ENCODE measurements around the gene GDPD5. TPM values are rescaled to one million over a fixed set of nuclear protein-coding genes. Genes with fewer than 3 reads are reported as not detected.

GDPD5 gene
- total and polyA plus RNA-seq, 2 donors (not counting 3 experiments of a cell fraction or from before 2014, with no cell fraction given) = 60.2 to 79.2 TPM

GRCh38 chr11:75482931-75483469, 42.7 kb downstream of the GDPD5 start:
- H3K9me3 ChIP-seq (replicated peaks; ENCODE audit: control insufficient read depth, insufficient read depth, low read length) = no peaks in the 10 kb centered on the region
- intact Hi-C loops (cut with micrococcal nuclease) = no loop called here
- FAIRE-seq (no peak), DNase-seq (ENCODE audit: low read depth, low spot score) (no peak)
- no peaks in the 10 kb centered on the region for H3K36me3 ChIP-seq (ENCODE audit: control insufficient read depth in 2 of 2, extremely low read depth in 1 of 2, insufficient read depth in 2 of 2, low read length in 2 of 2)
- no peak overlapping the region for H3K4me3 ChIP-seq (replicated peaks in 1 of 3; ENCODE audit: insufficient read depth in 1 of 3, low read depth in 1 of 3, low read length in 3 of 3)
- no peak overlapping the region for H3K9ac ChIP-seq (replicated peaks; ENCODE audit: extremely low read depth, insufficient read depth, low read length)
- TF ChIP-seq POLR2A (IDR thresholded peaks at IDR 0.05; ENCODE audit: low read depth, low read length) = no peak
- TF ChIP-seq CTCF (IDR thresholded peaks at IDR 0.05; ENCODE audit: extremely low read depth in 1 of 2, insufficient read depth in 1 of 2, low read depth in 1 of 2, low read length in 2 of 2) = no peak
- no peak for TF ChIP-seq FOS (IDR thresholded peaks at IDR 0.05; ENCODE audit: borderline replicate concordance, insufficient read depth, low read length)
- TF ChIP-seq POLR2AphosphoS5 (IDR thresholded peaks at IDR 0.05; ENCODE audit: insufficient read depth, low read depth, low read length) = no peak
- no peak for TF ChIP-seq GATA2 (IDR thresholded peaks at IDR 0.05; ENCODE audit: insufficient read depth, insufficient read length, low read depth, low read length)
- no peak for TF ChIP-seq MAX (IDR thresholded peaks at IDR 0.05; ENCODE audit: insufficient read depth, insufficient read length)
- no peak for TF ChIP-seq JUN (IDR thresholded peaks at IDR 0.05; ENCODE audit: borderline replicate concordance, insufficient read depth, insufficient read length, low read depth)
- TF ChIP-seq EZH2 (IDR thresholded peaks at IDR 0.05; ENCODE audit: borderline replicate concordance, low read depth, low read length, severe bottlenecking) = no peak
- no peak for TF ChIP-seq MYC (IDR thresholded peaks at IDR 0.05; ENCODE audit: low read depth, low read length)
- no peak overlapping the region for H3K4me2 ChIP-seq (ENCODE audit: insufficient read depth, low read length)
- dilution Hi-C loops (cut with MboI; ENCODE audit: extremely low pct_ligation_motif_present, low sequenced_read_pairs) = no loop called here
- no peaks in the 10 kb centered on the region for H3K27me3 ChIP-seq (ENCODE audit: control insufficient read depth in 2 of 2, insufficient read depth in 2 of 2, low read length in 2 of 2)
- POLR2A ChIA-PET = no interaction called here
- CTCF ChIA-PET = interaction anchor here (1.0 kb wide), 1 partner anchor 12 kb away, joined by 3 read pairs; no protein-coding TSS in a partner anchor
- no peaks in the 10 kb centered on the region for H3K4me1 ChIP-seq (ENCODE audit: control insufficient read depth, extremely low read depth, insufficient read depth, low read length)
- H3K79me2 ChIP-seq (ENCODE audit: control insufficient read depth, insufficient read depth, low read length) = no peaks in the 10 kb centered on the region
- no peaks in the 10 kb centered on the region for H4K20me1 ChIP-seq (replicated peaks; ENCODE audit: control insufficient read depth, extremely low read depth, insufficient read depth, low read length)
- BruUV-seq (replicated peaks) = no TSS peak
- H2AFZ ChIP-seq (ENCODE audit: low read depth, low read length) = no peak overlapping the region
- H3K27ac ChIP-seq (ENCODE audit: insufficient read depth, low read depth, low read length) = no peak overlapping the region
- H3K9me1 ChIP-seq (replicated peaks; ENCODE audit: control insufficient read depth, extremely low read depth, insufficient read depth, low read length) = no peaks in the 10 kb centered on the region

All from endothelial cell of umbilical vein (primary cell).